ENCODE results near the gene USP24.

- no peak for TF ChIP-seq EZH2 (IDR thresholded peaks at IDR 0.05; ENCODE audit: low read length)
- no peak for TF ChIP-seq CTCF (optimal IDR thresholded peaks at IDR 0.05 in 1 of 3, IDR thresholded peaks at IDR 0.05 in 1 of 3, conservative IDR thresholded peaks at IDR 0.05 in 1 of 3; ENCODE audit: extremely low read depth in 1 of 3, insufficient read depth in 2 of 3, low read length in 3 of 3)
Observed at GRCh38 chr1:55222152-55222551, 7.0 kb upstream of the USP24 start.

Measured in keratinocyte (primary cell).